Measurements from ENCODE around the gene HYKK. TPM values are rescaled to one million over a fixed set of nuclear protein-coding genes. Genes with fewer than 3 reads are reported as not detected.

HYKK gene
- total and polyA plus RNA-seq, 10 of the 15 experiments (the other 5 are each of a cell fraction or from before 2014, with no cell fraction given), result 0.15 to 0.98 (median 0.49) TPM

GRCh38 chr15:78550194-78550593 is 42.8 kb downstream of the HYKK start:
- Histone ChIP-seq H3K79me2 (ENCODE audit: control insufficient read depth, insufficient read depth, low read length) (no peaks in the 10 kb centered on the region; the same call in 1 of the 2 replicates), H3K36me3 (ENCODE audit: control insufficient read depth in 2 of 2, insufficient read depth in 2 of 2, low read length in 1 of 2) (peaks cover 6 to 28% of the 10 kb centered on the region in 2 experiments), H4K20me1 (ENCODE audit: control insufficient read depth, insufficient read depth) (no peaks in the 10 kb centered on the region), H3K27me3 (replicated peaks in 1 of 2; ENCODE audit: control insufficient read depth in 2 of 2, insufficient read depth in 2 of 2, low read length in 1 of 2) (no peaks in the 10 kb centered on the region), H3K4me2 (ENCODE audit: control insufficient read depth, insufficient read depth) (no peak overlapping the region), H3K9ac (ENCODE audit: control insufficient read depth, insufficient read depth, low read length) (no peak overlapping the region), H2AFZ (ENCODE audit: control insufficient read depth, low read depth, low read length) (no peak overlapping the region), H3K4me1 (ENCODE audit: control insufficient read depth, insufficient read depth, low read length) (peaks cover 6% of the 10 kb centered on the region), H3K4me3 (no peak overlapping the region), H3K27ac (ENCODE audit: control insufficient read depth, insufficient read depth) (no peak overlapping the region), H3K9me3 (replicated peaks; ENCODE audit: control insufficient read depth, insufficient read depth, low read length) (no peaks in the 10 kb centered on the region)
- FAIRE-seq (no peak), DNase-seq (ENCODE audit: low read depth, low spot score) (no peak), ATAC-seq (no peak)
- TF ChIP-seq MLLT1 (IDR thresholded peaks at IDR 0.05) (no peak), SRF (IDR thresholded peaks at IDR 0.05; ENCODE audit: low read depth in 2 of 2, low read length in 2 of 2) (no peak), CBX3 (IDR thresholded peaks at IDR 0.05; ENCODE audit: borderline replicate concordance, low read depth) (no peak), SMC3 (IDR thresholded peaks at IDR 0.05; ENCODE audit: borderline replicate concordance, low read length) (no peak)
- in situ Hi-C loops (cut with MboI) (no loop called here), intact Hi-C loops (cut with micrococcal nuclease; ENCODE audit: unreplicated experiment) (no loop called here)
- CTCF ChIA-PET, result interaction anchor here (0.7 kb wide), 1 partner anchor 122 kb away, joined by 3 read pairs; no protein-coding TSS in a partner anchor
- BruUV-seq (replicated peaks), result no TSS peak
- WGBS (ENCODE audit: insufficient coverage, insufficient replicate concordance, low lambda C conversion rate, missing lambda C conversion rate), result 86% methylated on average over 6 of the region's 6 CpGs
- RAD21 ChIA-PET (ENCODE audit: unreplicated experiment), result interaction anchor here (1.5 kb wide), 1 partner anchor 10 kb away, joined by 4 read pairs; the partner anchor contains the start of gene PSMA4
- SMC1A ChIA-PET (ENCODE audit: uncharacterized antibody, unreplicated experiment), result no interaction called here
- POLR2A ChIA-PET, result interaction anchor here (1.3 to 1.5 kb wide), 2 partner anchors 8 to 17 kb away, joined by 3 to 5 read pairs; no protein-coding TSS in a partner anchor

- no TSS peak for BruUV-seq (replicated peaks)
- H3K4me3 ChIP-seq, result no peak overlapping the region
- in situ Hi-C loops (cut with MboI), result no loop called here
- ChIA-PET RAD21 (ENCODE audit: unreplicated experiment) (interaction anchor here (1.5 kb wide), 1 partner anchor 11 kb away, joined by 4 read pairs; the partner anchor contains the start of gene PSMA4), CTCF (interaction anchor here (1.0 kb wide), 1 partner anchor 191 kb away, joined by 3 read pairs; no protein-coding TSS in a partner anchor), SMC1A (ENCODE audit: uncharacterized antibody, unreplicated experiment) (no interaction called here), POLR2A (no interaction called here)
- H3K4me2 ChIP-seq (ENCODE audit: control insufficient read depth, insufficient read depth), result peak overlapping the region; percentile 11; the same call in 1 of the 2 replicates
- peak overlapping the region; percentile 72 for H3K27ac ChIP-seq (ENCODE audit: control insufficient read depth, insufficient read depth)
- 77% methylated on average over 3 of the region's 3 CpGs for WGBS (ENCODE audit: insufficient coverage, insufficient replicate concordance, low lambda C conversion rate, missing lambda C conversion rate)
- no peaks in the 10 kb centered on the region for H3K27me3 ChIP-seq (replicated peaks in 1 of 2; ENCODE audit: control insufficient read depth in 2 of 2, insufficient read depth in 2 of 2, low read length in 1 of 2)
- DNase-seq (ENCODE audit: low read depth, low spot score) (no peak), FAIRE-seq (no peak), ATAC-seq (no peak)
- TF ChIP-seq POLR2AphosphoS5 (IDR thresholded peaks at IDR 0.05; ENCODE audit: low read length), result peak; percentile 54; the same call in 1 of the 2 replicates
- 0 out of 2 replicates have a peak, but pooled peaks have one; percentile 35 for TF ChIP-seq PML (IDR thresholded peaks at IDR 0.05; ENCODE audit: low read length)
- TF ChIP-seq FOS (IDR thresholded peaks at IDR 0.05; ENCODE audit: borderline replicate concordance, extremely low read depth, insufficient read length), result no peak
- peak; percentile 76; the same call in 1 of the 2 replicates for TF ChIP-seq MTA3 (IDR thresholded peaks at IDR 0.05; ENCODE audit: borderline replicate concordance, low read length)
- TF ChIP-seq ATF7 (IDR thresholded peaks at IDR 0.05; ENCODE audit: low read depth), result no peak
- TF ChIP-seq MYC (IDR thresholded peaks at IDR 0.05; ENCODE audit: insufficient read depth, insufficient read length, insufficient replicate concordance, low read length, severe bottlenecking), result no peak
- no peak for TF ChIP-seq NRF1 (conservative IDR thresholded peaks at IDR 0.05; ENCODE audit: low read depth, low read length)
- 0 out of 2 replicates have a peak, but pooled peaks have one; percentile 1 for TF ChIP-seq POLR2A (IDR thresholded peaks at IDR 0.05; ENCODE audit: low read depth, low read length)
- H3K36me3 ChIP-seq (ENCODE audit: control insufficient read depth in 2 of 2, insufficient read depth in 2 of 2, low read length in 1 of 2), result peaks cover 6 to 22% of the 10 kb centered on the region in 2 experiments
- H4K20me1 ChIP-seq (ENCODE audit: control insufficient read depth, insufficient read depth), result no peaks in the 10 kb centered on the region
- no peak overlapping the region; the same call in 1 of the 2 replicates for H3K9ac ChIP-seq (ENCODE audit: control insufficient read depth, insufficient read depth, low read length)
- no peaks in the 10 kb centered on the region for H3K79me2 ChIP-seq (ENCODE audit: control insufficient read depth, insufficient read depth, low read length)
- no peak overlapping the region for H2AFZ ChIP-seq (ENCODE audit: control insufficient read depth, low read depth, low read length)
- H3K4me1 ChIP-seq (ENCODE audit: control insufficient read depth, insufficient read depth, low read length), result peaks cover 6% of the 10 kb centered on the region
- intact Hi-C loops (cut with micrococcal nuclease; ENCODE audit: unreplicated experiment), result no loop called here
- H3K9me3 ChIP-seq (replicated peaks; ENCODE audit: control insufficient read depth, insufficient read depth, low read length), result no peaks in the 10 kb centered on the region
These were observed 43.4 kb downstream of the HYKK start for GRCh38 chr15:78550815-78551214.

All from GM12878 (cell line).